Karpas-422 (cell line): ENCODE results near the gene UFC1. TPM values are rescaled to one million over a fixed set of nuclear protein-coding genes. Genes with fewer than 3 reads are reported as not detected.
A peak's percentile ranks its signal among the peaks of the same experiment; 100 is the strongest.

Experiments used
- DNase-seq: peaks from one replicate; pipeline ENCODE4 v3.0.0-alpha.2; 2015
- H2AFZ ChIP-seq: fragments of 200-600 bp; sonication (generic); 2 replicates; pipeline ENCODE4 v1.6.1; 2014; ENCODE audit warnings: antibody characterized with exemption, low read length, mixed read lengths
- H3K27ac ChIP-seq: fragments of 200-600 bp; sonication (generic); 2 replicates; pipeline ENCODE4 v1.5.1; 2014; ENCODE audit warnings: mild to moderate bottlenecking, low read length, moderate library complexity
- H3K27me3 ChIP-seq: fragments of 200-600 bp; sonication (generic); 2 replicates; pipeline ENCODE4 v1.6.1; 2014; ENCODE audit warnings: low read length, mixed read lengths
- H3K36me3 ChIP-seq: fragments of 200-600 bp; sonication (generic); 2 replicates; pipeline ENCODE4 v1.6.1; 2014; ENCODE audit warnings: low read length, mixed read lengths; ENCODE audit not compliant: insufficient read depth
- H3K4me1 ChIP-seq: fragments of 200-600 bp; sonication (generic); 2 replicates; pipeline ENCODE4 v1.6.1; 2014; ENCODE audit warnings: mild to moderate bottlenecking, low read length, mixed read lengths
- H3K4me2 ChIP-seq: fragments of 200-600 bp; sonication (generic); 2 replicates; pipeline ENCODE4 v1.6.1; 2014; ENCODE audit warnings: low read length, low read depth, mild to moderate bottlenecking; ENCODE audit not compliant: poor library complexity, severe bottlenecking
- H3K4me3 ChIP-seq: fragments of 200-600 bp; sonication (generic); 2 replicates; pipeline ENCODE4 v1.5.1; 2014; ENCODE audit warnings: mild to moderate bottlenecking, antibody characterized with exemption, low read length, mixed read lengths
- H3K79me2 ChIP-seq: fragments of 200-600 bp; sonication (generic); 2 replicates; pipeline ENCODE4 v1.6.1; 2014; ENCODE audit warnings: mild to moderate bottlenecking, low read length, mixed read lengths
- H3K9ac ChIP-seq: fragments of 200-600 bp; sonication (generic); 2 replicates; pipeline ENCODE4 v1.6.0; 2014; ENCODE audit warnings: low read length
- H3K9me2 ChIP-seq: fragments of 200-600 bp; sonication (generic), shearing (Covaris generic); replicated peaks from 2 replicates; pipeline ENCODE4 v1.6.0; 2014; ENCODE audit warnings: mild to moderate bottlenecking, low read length, moderate library complexity; ENCODE audit not compliant: insufficient read depth
- H3K9me3 ChIP-seq: fragments of 300-700, 200-600 bp; sonication (generic); 2 replicates; pipeline ENCODE4 v1.6.1; 2014; ENCODE audit warnings: low read length, mixed read lengths
- H4K20me1 ChIP-seq: fragments of 200-600 bp; sonication (generic); 2 replicates; pipeline ENCODE4 v1.6.1; 2014; ENCODE audit warnings: mild to moderate bottlenecking, antibody characterized with exemption, low read length, low read depth; ENCODE audit not compliant: insufficient read depth
- total RNA-seq: library from RNA; depleted of rRNA; stranded (reverse); fragments of >200 nt; shearing (Covaris generic); gene quantifications from 2 replicates; pipeline ENCODE4 v1.2.3, GENCODE V29; 2014; ENCODE audit warnings: low replicate concordance

Gene UFC1
- total RNA-seq, 1 experiment from 2014 or later = 72.5 TPM

- H3K9ac ChIP-seq = peak overlapping the region; percentile 75
- peaks cover 40% of the 10 kb centered on the region for H3K4me1 ChIP-seq
- peak overlapping the region; percentile 83 for H3K4me2 ChIP-seq
- H3K9me2 ChIP-seq = no peaks in the 10 kb centered on the region
- H2AFZ ChIP-seq = peak overlapping the region; percentile 41; the same call in 1 of the 2 replicates
- peak overlapping the region; percentile 88 for H3K4me3 ChIP-seq
- DNase-seq = peak; percentile 65
- H3K36me3 ChIP-seq = peaks cover 15% of the 10 kb centered on the region
- peak overlapping the region; percentile 64 for H3K27ac ChIP-seq
- peaks cover 11% of the 10 kb centered on the region for H3K79me2 ChIP-seq
- H3K9me3 ChIP-seq = no peaks in the 10 kb centered on the region
- no peaks in the 10 kb centered on the region for H3K27me3 ChIP-seq
- H4K20me1 ChIP-seq = no peaks in the 10 kb centered on the region
Observed at GRCh38 chr1:161166669-161167548, 13.1 kb downstream of the UFC1 start.

GRCh38 chr1:161168906-161169305 lies 15.1 kb downstream of the UFC1 start:
- Histone ChIP-seq H3K4me3 (no peak overlapping the region), H3K27me3 (no peaks in the 10 kb centered on the region), H3K9me3 (no peaks in the 10 kb centered on the region), H3K79me2 (peaks cover 11% of the 10 kb centered on the region), H3K9me2 (no peaks in the 10 kb centered on the region), H3K36me3 (peaks cover 24% of the 10 kb centered on the region), H3K27ac (no peak overlapping the region), H4K20me1 (no peaks in the 10 kb centered on the region), H3K4me2 (no peak overlapping the region), H3K4me1 (peaks cover 34% of the 10 kb centered on the region), H2AFZ (no peak overlapping the region), H3K9ac (no peak overlapping the region)
- no peak for DNase-seq

- Histone ChIP-seq H3K36me3 (peaks cover 24% of the 10 kb centered on the region), H3K9me3 (no peaks in the 10 kb centered on the region), H3K9ac (0 out of 2 replicates have a peak overlapping the region, but pooled peaks have one; percentile 24), H3K4me3 (no peak overlapping the region), H2AFZ (no peak overlapping the region), H3K4me1 (peaks cover 22% of the 10 kb centered on the region), H3K27ac (no peak overlapping the region), H3K9me2 (no peaks in the 10 kb centered on the region), H3K4me2 (no peak overlapping the region), H3K27me3 (no peaks in the 10 kb centered on the region), H4K20me1 (no peaks in the 10 kb centered on the region), H3K79me2 (peaks cover 19% of the 10 kb centered on the region)
- DNase-seq = no peak
Observed at GRCh38 chr1:161171191-161171590, 17.4 kb downstream of the UFC1 start.

GRCh38 chr1:161171696-161172095 lies 17.9 kb downstream of the UFC1 start:
- Histone ChIP-seq H3K79me2 (peaks cover 24% of the 10 kb centered on the region), H3K36me3 (peaks cover 24% of the 10 kb centered on the region), H4K20me1 (no peaks in the 10 kb centered on the region), H2AFZ (no peak overlapping the region), H3K4me3 (no peak overlapping the region), H3K9ac (no peak overlapping the region), H3K9me2 (no peaks in the 10 kb centered on the region), H3K9me3 (no peaks in the 10 kb centered on the region), H3K4me2 (no peak overlapping the region), H3K27ac (no peak overlapping the region), H3K27me3 (no peaks in the 10 kb centered on the region), H3K4me1 (peaks cover 24% of the 10 kb centered on the region)
- no peak for DNase-seq

GRCh38 chr1:161172349-161172748 lies 18.6 kb downstream of the UFC1 start:
- peaks cover 24% of the 10 kb centered on the region for H3K36me3 ChIP-seq
- no peak overlapping the region for H3K4me2 ChIP-seq
- H3K9ac ChIP-seq = no peak overlapping the region
- no peaks in the 10 kb centered on the region for H3K9me3 ChIP-seq
- peaks cover 21% of the 10 kb centered on the region for H3K79me2 ChIP-seq
- no peaks in the 10 kb centered on the region for H3K9me2 ChIP-seq
- no peak for DNase-seq
- no peaks in the 10 kb centered on the region for H4K20me1 ChIP-seq
- no peak overlapping the region for H3K27ac ChIP-seq
- H2AFZ ChIP-seq = no peak overlapping the region
- H3K4me3 ChIP-seq = no peak overlapping the region
- peaks cover 22% of the 10 kb centered on the region for H3K4me1 ChIP-seq
- H3K27me3 ChIP-seq = no peaks in the 10 kb centered on the region

- Histone ChIP-seq H4K20me1 (no peaks in the 10 kb centered on the region), H3K36me3 (peaks cover 24% of the 10 kb centered on the region), H3K4me1 (peaks cover 22% of the 10 kb centered on the region), H3K27ac (no peak overlapping the region), H2AFZ (no peak overlapping the region), H3K4me3 (no peak overlapping the region), H3K9ac (no peak overlapping the region), H3K27me3 (no peaks in the 10 kb centered on the region), H3K9me2 (no peaks in the 10 kb centered on the region), H3K79me2 (peaks cover 20% of the 10 kb centered on the region), H3K4me2 (no peak overlapping the region), H3K9me3 (no peaks in the 10 kb centered on the region)
- DNase-seq = no peak
Observed at GRCh38 chr1:161172776-161173376, 19.1 kb downstream of the UFC1 start.

- Histone ChIP-seq H3K27me3 (no peaks in the 10 kb centered on the region), H3K36me3 (peaks cover 24% of the 10 kb centered on the region), H3K27ac (no peak overlapping the region), H3K4me2 (no peak overlapping the region), H2AFZ (no peak overlapping the region), H4K20me1 (no peaks in the 10 kb centered on the region), H3K9me2 (no peaks in the 10 kb centered on the region), H3K4me3 (no peak overlapping the region), H3K9ac (no peak overlapping the region), H3K9me3 (no peaks in the 10 kb centered on the region), H3K79me2 (peaks cover 15% of the 10 kb centered on the region), H3K4me1 (peaks cover 25% of the 10 kb centered on the region)
- no peak for DNase-seq
Observed at GRCh38 chr1:161173711-161174110, 19.9 kb downstream of the UFC1 start.

GRCh38 chr1:161174911-161175310 lies 21.1 kb downstream of the UFC1 start:
- peaks cover 25% of the 10 kb centered on the region for H3K4me1 ChIP-seq
- H2AFZ ChIP-seq = no peak overlapping the region
- no peaks in the 10 kb centered on the region for H3K27me3 ChIP-seq
- no peaks in the 10 kb centered on the region for H4K20me1 ChIP-seq
- H3K9me3 ChIP-seq = no peaks in the 10 kb centered on the region
- DNase-seq = no peak
- H3K27ac ChIP-seq = no peak overlapping the region
- no peak overlapping the region for H3K4me3 ChIP-seq
- H3K4me2 ChIP-seq = no peak overlapping the region
- peaks cover 20% of the 10 kb centered on the region for H3K36me3 ChIP-seq
- H3K9ac ChIP-seq = no peak overlapping the region
- H3K9me2 ChIP-seq = no peaks in the 10 kb centered on the region
- H3K79me2 ChIP-seq = peaks cover 15% of the 10 kb centered on the region
